KMS-11 (cell line): ENCODE data around the gene YPEL3.

Experiments
- H2AFZ ChIP-seq: fragments of 200-600 bp; sonication (generic); 2 replicates; pipeline ENCODE4 v1.6.1; 2016; ENCODE audit warnings: antibody characterized with exemption, mixed run types, low read depth
- H3K27ac ChIP-seq: fragments of 200-600 bp; sonication (generic); 2 replicates; pipeline ENCODE4 v1.6.1; 2016; ENCODE audit warnings: mild to moderate bottlenecking, mixed run types
- H3K27me3 ChIP-seq: fragments of 200-600 bp; sonication (generic); 2 replicates; pipeline ENCODE4 v1.6.1; 2017; ENCODE audit warnings: mild to moderate bottlenecking, low read depth, mixed run types, moderate library complexity; ENCODE audit not compliant: insufficient read depth
- H3K36me3 ChIP-seq: fragments of 200-600 bp; sonication (generic); 2 replicates; pipeline ENCODE4 v1.6.1; 2017; ENCODE audit warnings: mild to moderate bottlenecking, mixed run types; ENCODE audit not compliant: insufficient read depth
- H3K4me1 ChIP-seq: fragments of 200-600 bp; sonication (generic); 2 replicates; pipeline ENCODE4 v1.6.1; 2016; ENCODE audit warnings: mild to moderate bottlenecking, low read depth, mixed run types; ENCODE audit not compliant: poor library complexity, severe bottlenecking
- H3K4me2 ChIP-seq: fragments of 200-600 bp; sonication (generic); 2 replicates; pipeline ENCODE4 v1.7.0; 2016; ENCODE audit warnings: mild to moderate bottlenecking, mixed run types
- H3K4me3 ChIP-seq: fragments of 200-600 bp; sonication (generic); IDR thresholded peaks from 2 replicates; pipeline ENCODE4 v1.6.1; 2017; ENCODE audit warnings: low read depth, low read length, mixed read lengths; ENCODE audit not compliant: insufficient read depth
- H3K79me2 ChIP-seq: fragments of 200-600 bp; sonication (generic); 2 replicates; pipeline ENCODE4 v1.6.1; 2016; ENCODE audit warnings: low read depth, mixed run types; ENCODE audit not compliant: insufficient read depth
- H3K9ac ChIP-seq: fragments of 200-600 bp; sonication (generic); 2 replicates; pipeline ENCODE4 v1.6.1; 2016; ENCODE audit warnings: mild to moderate bottlenecking, mixed run types
- H4K20me1 ChIP-seq: fragments of 200-600 bp; sonication (generic); 2 replicates; pipeline ENCODE4 v1.6.1; 2016; ENCODE audit warnings: mild to moderate bottlenecking, mixed run types; ENCODE audit not compliant: insufficient read depth
- CTCF ChIP-seq: fragments of 200-600 bp; sonication (generic); conservative IDR thresholded peaks from 2 replicates; pipeline ENCODE4 v1.6.1; 2017; ENCODE audit warnings: low read depth, mild to moderate bottlenecking, antibody characterized with exemption, low read length, moderate library complexity, mixed read lengths

YPEL3 gene

GRCh38 chr16:30137897-30138296, 41.9 kb upstream of the YPEL3 start:
- Histone ChIP-seq H3K27ac (no peak overlapping the region), H2AFZ (no peak overlapping the region), H3K27me3 (no peaks in the 10 kb centered on the region), H4K20me1 (no peaks in the 10 kb centered on the region), H3K9ac (no peak overlapping the region), H3K79me2 (no peaks in the 10 kb centered on the region), H3K4me3 (no peak overlapping the region), H3K4me2 (no peak overlapping the region), H3K4me1 (no peaks in the 10 kb centered on the region), H3K36me3 (no peaks in the 10 kb centered on the region)
- no peak for TF ChIP-seq CTCF

GRCh38 chr16:30136971-30137605, 41.1 kb upstream of the YPEL3 start:
- Histone ChIP-seq H3K4me3 (no peak overlapping the region), H3K4me2 (no peak overlapping the region), H2AFZ (no peak overlapping the region), H3K36me3 (no peaks in the 10 kb centered on the region), H4K20me1 (no peaks in the 10 kb centered on the region), H3K9ac (no peak overlapping the region), H3K79me2 (no peaks in the 10 kb centered on the region), H3K27me3 (no peaks in the 10 kb centered on the region), H3K4me1 (no peaks in the 10 kb centered on the region), H3K27ac (no peak overlapping the region)
- no peak for TF ChIP-seq CTCF

GRCh38 chr16:30132591-30132990, 36.6 kb upstream of the YPEL3 start:
- Histone ChIP-seq H2AFZ (no peak overlapping the region), H3K4me2 (no peak overlapping the region), H3K4me3 (no peak overlapping the region), H3K9ac (no peak overlapping the region), H3K36me3 (no peaks in the 10 kb centered on the region), H4K20me1 (no peaks in the 10 kb centered on the region), H3K79me2 (no peaks in the 10 kb centered on the region), H3K27me3 (no peaks in the 10 kb centered on the region), H3K27ac (no peak overlapping the region), H3K4me1 (no peaks in the 10 kb centered on the region)
- TF ChIP-seq CTCF, result no peak

GRCh38 chr16:30131869-30132475, 36.0 kb upstream of the YPEL3 start:
- no peak overlapping the region for H3K27ac ChIP-seq
- no peaks in the 10 kb centered on the region for H3K79me2 ChIP-seq
- no peak for TF ChIP-seq CTCF
- no peaks in the 10 kb centered on the region for H4K20me1 ChIP-seq
- H3K4me3 ChIP-seq, result no peak overlapping the region
- no peaks in the 10 kb centered on the region for H3K27me3 ChIP-seq
- H2AFZ ChIP-seq, result no peak overlapping the region
- H3K9ac ChIP-seq, result no peak overlapping the region
- no peaks in the 10 kb centered on the region for H3K4me1 ChIP-seq
- no peak overlapping the region for H3K4me2 ChIP-seq
- H3K36me3 ChIP-seq, result no peaks in the 10 kb centered on the region
